Ectodermal cell (in vitro differentiated cells): ENCODE measurements around the gene CLEC11A.
A peak's percentile ranks its signal among the peaks of the same experiment; 100 is the strongest.

Source experiments
- H3K27ac ChIP-seq: 2 replicates; pipeline ENCODE4 v1.7.0; 2013; ENCODE audit warnings: mild to moderate bottlenecking, low read depth, low read length; ENCODE audit not compliant: insufficient read depth, poor library complexity, severe bottlenecking
- H3K27me3 ChIP-seq: 2 replicates; pipeline ENCODE4 v1.7.0; 2013; ENCODE audit warnings: mild to moderate bottlenecking, low read length; ENCODE audit not compliant: insufficient read depth, control insufficient read depth, poor library complexity, severe bottlenecking
- H3K36me3 ChIP-seq: one replicate; pipeline ENCODE4 v1.7.0; 2013; ENCODE audit warnings: low read length; ENCODE audit not compliant: control insufficient read depth, insufficient read depth
- H3K4me1 ChIP-seq: one replicate; pipeline ENCODE4 v1.7.0; 2013; ENCODE audit warnings: low read length; ENCODE audit not compliant: control insufficient read depth, insufficient read depth
- H3K4me3 ChIP-seq: 2 replicates; pipeline ENCODE4 v1.7.0; 2013; ENCODE audit warnings: low read depth, low read length, control low read depth; ENCODE audit not compliant: insufficient read depth
- H3K9me3 ChIP-seq: 2 replicates; pipeline ENCODE4 v1.7.0; 2013; ENCODE audit warnings: mild to moderate bottlenecking, low read length, moderate library complexity; ENCODE audit not compliant: control insufficient read depth
- WGBS, 2 experiments: methylation state at CpG; one replicate each; pipeline ENCODE4 v1.1.7; 2013; ENCODE audit warnings: missing lambda C conversion rate in 2 of 2; 5-methylcytosine and 5-hydroxymethylcytosine counted together

CLEC11A gene

DNA sequence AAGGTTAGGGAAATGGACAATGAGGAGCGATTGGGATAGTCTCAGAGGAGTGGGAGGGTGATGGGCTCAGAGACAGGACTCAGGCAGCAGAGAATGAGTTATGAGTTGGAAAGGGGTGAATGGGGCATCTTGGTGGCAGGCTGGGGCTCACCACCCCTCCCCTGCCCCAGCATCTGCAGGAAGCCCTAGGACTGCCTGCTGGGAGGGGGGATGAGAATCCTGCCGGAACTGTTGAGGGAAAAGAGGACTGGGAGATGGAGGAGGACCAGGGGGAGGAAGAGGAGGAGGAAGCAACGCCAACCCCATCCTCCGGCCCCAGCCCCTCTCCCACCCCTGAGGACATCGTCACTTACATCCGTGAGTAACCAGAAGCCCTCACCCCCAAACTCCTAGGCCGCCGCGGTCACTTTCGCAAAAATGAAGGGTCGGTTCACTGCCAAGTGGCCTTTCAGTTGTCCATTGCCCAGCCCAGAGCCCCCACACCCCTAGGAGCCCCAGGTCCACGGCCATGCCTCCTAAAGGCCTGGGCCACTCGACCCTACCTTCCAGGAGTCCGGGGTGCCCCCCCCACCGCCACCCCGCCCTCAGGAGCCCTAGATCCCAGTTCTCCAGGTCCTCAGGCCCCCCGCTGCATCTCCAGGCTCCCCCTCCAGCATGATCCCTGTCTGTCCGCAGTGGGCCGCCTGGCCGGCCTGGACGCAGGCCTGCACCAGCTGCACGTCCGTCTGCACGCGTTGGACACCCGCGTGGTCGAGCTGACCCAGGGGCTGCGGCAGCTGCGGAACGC is 764 bp downstream of the CLEC11A start:
- Histone ChIP-seq H3K27me3 (peaks cover 18% of the 10 kb centered on the region), H3K9me3 (no peaks in the 10 kb centered on the region), H3K4me1 (peaks cover 18% of the 10 kb centered on the region), H3K36me3 (no peaks in the 10 kb centered on the region), H3K27ac (no peak overlapping the region), H3K4me3 (peak overlapping the region; percentile 43)
- 43 to 44% methylated on average over 31 of the region's 31 CpGs for WGBS, 2 experiments

DNA sequence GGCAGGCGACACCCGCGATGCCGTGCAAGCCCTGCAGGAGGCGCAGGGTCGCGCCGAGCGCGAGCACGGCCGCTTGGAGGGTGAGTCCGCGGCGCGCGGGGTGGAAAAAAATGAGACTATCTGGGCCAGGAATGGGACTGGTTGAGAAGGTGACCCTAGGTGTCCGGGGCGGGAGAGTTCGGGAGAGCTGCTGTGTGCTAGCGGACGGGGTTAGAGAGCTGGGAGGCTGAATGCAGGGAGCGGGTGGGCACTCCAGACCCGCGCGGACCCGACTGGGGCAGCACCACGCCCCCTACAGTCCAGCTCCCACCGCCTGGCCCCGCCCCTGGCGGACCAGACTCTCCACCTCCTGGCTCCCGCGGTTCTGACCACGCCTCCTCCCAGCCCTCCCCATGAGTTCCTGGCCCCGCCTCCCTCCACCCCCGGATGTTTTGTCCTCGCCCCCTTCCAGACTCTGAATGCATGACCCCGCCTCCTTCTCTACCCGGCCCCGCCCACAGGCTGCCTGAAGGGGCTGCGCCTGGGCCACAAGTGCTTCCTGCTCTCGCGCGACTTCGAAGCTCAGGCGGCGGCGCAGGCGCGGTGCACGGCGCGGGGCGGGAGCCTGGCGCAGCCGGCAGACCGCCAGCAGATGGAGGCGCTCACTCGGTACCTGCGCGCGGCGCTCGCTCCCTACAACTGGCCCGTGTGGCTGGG is 1.5 kb downstream of the CLEC11A start:
- Histone ChIP-seq H3K36me3 (no peaks in the 10 kb centered on the region), H3K4me1 (peaks cover 18% of the 10 kb centered on the region), H3K4me3 (peak overlapping the region; percentile 47), H3K27ac (no peak overlapping the region), H3K27me3 (peaks cover 18% of the 10 kb centered on the region), H3K9me3 (no peaks in the 10 kb centered on the region)
- 38 to 40% methylated on average over 65 of the region's 65 CpGs for WGBS, 2 experiments

DNA sequence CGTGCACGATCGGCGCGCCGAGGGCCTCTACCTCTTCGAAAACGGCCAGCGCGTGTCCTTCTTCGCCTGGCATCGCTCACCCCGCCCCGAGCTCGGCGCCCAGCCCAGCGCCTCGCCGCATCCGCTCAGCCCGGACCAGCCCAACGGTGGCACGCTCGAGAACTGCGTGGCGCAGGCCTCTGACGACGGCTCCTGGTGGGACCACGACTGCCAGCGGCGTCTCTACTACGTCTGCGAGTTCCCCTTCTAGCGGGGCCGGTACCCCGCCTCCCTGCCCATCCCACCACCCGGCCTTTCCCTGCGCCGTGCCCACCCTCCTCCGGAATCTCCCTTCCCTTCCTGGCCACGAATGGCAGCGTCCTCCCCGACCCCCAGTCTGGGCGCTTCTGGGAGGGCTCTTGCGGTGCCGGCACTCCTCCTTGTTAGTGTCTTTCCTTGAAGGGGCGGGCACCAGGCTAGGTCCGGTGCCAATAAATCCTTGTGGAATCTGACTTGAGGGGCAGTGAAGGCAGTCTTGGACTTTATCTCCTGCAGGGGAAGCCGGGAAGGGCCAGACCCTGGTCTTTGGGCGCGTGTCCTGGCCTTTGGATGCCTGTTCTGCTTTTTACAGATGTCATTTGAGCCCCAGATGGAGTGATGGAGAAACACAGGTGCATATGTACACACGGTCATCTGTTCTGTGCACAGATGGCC is 2.2 kb downstream of the CLEC11A start:
- Histone ChIP-seq H3K27me3 (peaks cover 18% of the 10 kb centered on the region), H3K9me3 (no peaks in the 10 kb centered on the region), H3K36me3 (no peaks in the 10 kb centered on the region), H3K4me1 (peaks cover 18% of the 10 kb centered on the region), H3K4me3 (peak overlapping the region; percentile 47), H3K27ac (no peak overlapping the region)
- 40 to 49% methylated on average over 52 of the region's 52 CpGs for WGBS, 2 experiments

DNA sequence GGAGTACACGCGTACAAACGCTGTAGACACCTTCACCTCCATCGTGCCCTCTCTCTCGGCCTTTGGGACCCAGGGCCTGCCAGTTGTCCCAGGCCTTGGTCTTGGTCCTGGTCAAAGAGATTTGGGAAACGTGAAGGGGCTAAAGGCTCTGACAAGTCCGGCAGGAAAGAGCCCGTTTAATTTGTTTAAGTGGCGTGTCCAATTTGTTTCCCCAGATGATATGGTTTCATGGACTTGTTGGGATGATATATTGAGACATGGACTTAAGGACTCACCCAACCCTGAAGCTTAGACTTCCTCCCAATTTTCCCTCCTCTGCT is 2.7 kb downstream of the CLEC11A start:
- Histone ChIP-seq H3K9me3 (no peaks in the 10 kb centered on the region), H3K27me3 (peaks cover 18% of the 10 kb centered on the region), H3K4me1 (peaks cover 18% of the 10 kb centered on the region), H3K36me3 (no peaks in the 10 kb centered on the region), H3K4me3 (peak overlapping the region; percentile 47), H3K27ac (no peak overlapping the region)
- WGBS, 2 experiments: 83 to 85% methylated on average over 9 of the region's 9 CpGs

DNA sequence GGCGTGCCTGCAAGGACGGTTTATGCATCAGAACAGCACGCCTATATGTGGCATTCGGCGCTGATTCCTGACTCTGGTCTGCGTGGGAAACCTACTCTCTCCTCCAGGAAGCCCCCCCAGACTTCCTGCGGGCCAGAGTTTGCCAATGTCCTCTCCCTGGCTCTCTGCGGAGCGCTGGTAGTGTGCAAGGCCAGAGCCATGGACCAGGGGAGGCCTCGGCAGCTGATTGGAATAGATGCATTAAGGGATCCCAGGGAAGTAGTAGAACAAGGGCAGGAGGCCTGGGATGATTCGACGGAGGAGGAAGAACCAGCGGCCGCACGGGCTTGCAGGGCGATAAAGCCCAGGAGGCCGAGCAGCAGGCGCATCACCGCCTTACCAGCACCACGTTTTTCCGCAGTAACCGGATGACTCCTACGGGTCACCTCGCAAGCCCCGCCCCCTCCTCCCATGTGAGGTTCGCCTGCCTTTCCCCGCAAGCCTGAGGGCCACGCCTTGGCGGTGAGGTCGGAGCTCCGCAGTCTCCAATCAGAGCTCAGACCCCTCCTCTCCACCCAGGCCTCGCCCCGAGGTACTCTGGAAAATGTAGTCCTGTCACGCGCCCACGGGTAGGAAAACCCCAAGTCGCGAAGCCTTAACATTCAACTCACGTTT is 5.0 kb downstream of the CLEC11A start:
- 52 to 54% methylated on average over 39 of the region's 39 CpGs for WGBS, 2 experiments
- Histone ChIP-seq H3K27me3 (peaks cover 10% of the 10 kb centered on the region), H3K27ac (no peak overlapping the region), H3K4me1 (peaks cover 12% of the 10 kb centered on the region), H3K36me3 (no peaks in the 10 kb centered on the region), H3K4me3 (peak overlapping the region; percentile 6), H3K9me3 (peaks cover 2% of the 10 kb centered on the region)

DNA sequence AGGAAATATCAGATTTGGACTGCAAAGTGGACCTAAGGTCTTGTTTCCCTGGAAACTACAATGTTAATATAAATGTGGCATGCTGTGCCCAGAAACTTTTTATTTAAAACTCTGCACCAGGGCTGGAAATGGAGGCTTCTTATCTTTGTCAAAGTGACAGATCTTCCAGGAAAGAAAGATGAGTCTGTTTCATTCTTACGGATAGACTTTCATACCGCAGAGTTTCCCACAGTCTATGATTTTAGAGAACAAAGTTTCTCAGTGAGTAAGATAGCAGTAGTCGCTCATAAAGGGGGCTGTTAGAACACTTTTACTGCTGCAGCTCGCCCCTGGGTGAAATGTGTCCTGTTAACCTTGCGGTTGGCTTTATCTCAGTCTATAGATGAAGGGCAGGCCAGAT is 6.7 kb downstream of the CLEC11A start:
- no peak overlapping the region for H3K27ac ChIP-seq
- peaks cover 4% of the 10 kb centered on the region for H3K4me1 ChIP-seq
- no peak overlapping the region for H3K4me3 ChIP-seq
- H3K9me3 ChIP-seq: peaks cover 2% of the 10 kb centered on the region
- H3K27me3 ChIP-seq: no peaks in the 10 kb centered on the region
- H3K36me3 ChIP-seq: no peaks in the 10 kb centered on the region
- 77 to 83% methylated on average over 5 of the region's 5 CpGs for WGBS, 2 experiments

DNA sequence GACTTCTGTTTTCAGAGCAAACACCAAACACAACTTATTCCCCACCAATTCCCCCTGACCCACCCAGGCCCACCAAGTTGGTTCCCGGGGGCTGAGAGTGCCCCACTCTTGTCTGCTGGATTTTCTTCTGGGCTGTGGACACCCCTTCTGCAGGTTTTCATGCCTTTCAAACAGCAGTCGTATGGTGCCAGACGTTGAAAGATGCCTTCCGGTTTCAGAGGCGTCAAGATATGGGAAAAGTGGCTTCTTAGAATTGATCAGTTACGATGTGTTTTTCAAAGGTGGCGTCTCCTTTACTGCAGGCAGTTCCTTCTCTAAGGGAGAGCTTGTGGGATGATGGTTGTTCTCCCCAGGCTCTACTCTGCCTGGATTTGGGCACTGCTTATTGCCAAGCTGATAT is 12.7 kb downstream of the CLEC11A start:
- H3K36me3 ChIP-seq: no peaks in the 10 kb centered on the region
- WGBS, 2 experiments: 87 to 90% methylated on average over 7 of the region's 7 CpGs
- H3K27ac ChIP-seq: no peak overlapping the region
- peaks cover 5% of the 10 kb centered on the region for H3K9me3 ChIP-seq
- no peaks in the 10 kb centered on the region for H3K4me1 ChIP-seq
- no peaks in the 10 kb centered on the region for H3K27me3 ChIP-seq
- no peak overlapping the region for H3K4me3 ChIP-seq

DNA sequence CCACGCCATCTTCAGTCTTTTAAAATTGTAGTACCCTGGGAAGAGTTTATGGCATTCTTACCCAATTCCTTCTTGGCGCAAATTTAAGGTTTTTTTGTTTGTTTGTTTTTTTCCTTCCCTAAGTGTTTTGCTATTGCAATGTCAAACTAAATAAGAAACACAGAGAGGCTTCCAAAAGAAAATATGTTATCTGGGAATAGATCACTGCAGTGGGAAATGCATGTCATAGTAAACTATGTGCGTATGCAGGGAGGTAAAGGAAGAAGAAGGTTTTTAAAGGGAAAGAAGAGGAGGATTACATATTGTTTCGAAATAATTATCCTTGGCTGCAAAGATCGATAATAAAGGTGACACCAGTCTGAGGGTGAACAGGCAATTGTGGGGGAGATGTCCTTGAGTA is 13.2 kb downstream of the CLEC11A start:
- H3K36me3 ChIP-seq: no peaks in the 10 kb centered on the region
- H3K27me3 ChIP-seq: no peaks in the 10 kb centered on the region
- WGBS, 2 experiments: 70 to 75% methylated on average over 5 of the region's 5 CpGs
- H3K9me3 ChIP-seq: peaks cover 5% of the 10 kb centered on the region
- no peak overlapping the region for H3K27ac ChIP-seq
- H3K4me1 ChIP-seq: no peaks in the 10 kb centered on the region
- no peak overlapping the region for H3K4me3 ChIP-seq

DNA sequence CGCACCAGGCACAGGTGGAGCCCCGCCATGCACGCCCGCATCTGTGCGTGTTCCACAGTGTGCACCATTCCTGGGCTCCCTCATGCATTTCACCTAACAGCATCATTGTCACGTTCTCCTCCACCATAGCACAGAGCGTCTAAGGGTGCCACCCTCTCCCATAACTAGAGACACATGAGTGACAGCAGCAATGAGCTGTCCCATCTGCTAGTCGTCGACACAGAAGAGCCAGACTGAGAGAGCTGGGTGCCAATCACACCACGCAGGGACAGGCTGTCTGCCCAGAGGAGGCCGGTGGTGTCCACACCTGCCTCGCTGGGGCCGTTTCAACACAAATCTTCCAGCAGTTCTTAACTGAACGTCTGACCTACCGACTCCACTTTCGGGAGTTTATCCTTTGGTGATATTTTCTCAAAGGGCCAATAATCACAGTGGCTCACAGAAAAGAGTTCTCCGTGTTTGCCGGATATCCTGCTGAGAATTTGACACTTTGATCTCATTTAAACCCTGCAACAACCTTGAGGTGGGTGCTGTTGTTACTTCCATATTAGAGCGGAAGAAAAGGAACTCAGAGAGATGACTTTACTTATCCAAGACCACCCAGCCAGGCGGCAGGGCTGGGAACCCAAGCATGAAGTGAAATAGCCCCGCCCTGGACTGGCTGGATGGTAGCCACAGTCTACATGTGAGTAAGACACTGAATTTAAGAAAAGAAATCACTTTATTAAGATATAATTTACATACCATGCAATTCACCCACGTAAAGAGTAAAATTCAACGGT is 16.2 kb downstream of the CLEC11A start:
- Histone ChIP-seq H3K27me3 (no peaks in the 10 kb centered on the region), H3K9me3 (peaks cover 3% of the 10 kb centered on the region), H3K27ac (no peak overlapping the region), H3K4me1 (no peaks in the 10 kb centered on the region), H3K4me3 (no peak overlapping the region), H3K36me3 (no peaks in the 10 kb centered on the region)
- 84 to 86% methylated on average over 21 to 23 of the region's 23 CpGs for WGBS, 2 experiments
